H54 (cell line): Measurements from ENCODE around the gene CUX1.
A peak's percentile ranks its signal among the peaks of the same experiment; 100 is the strongest.
"Not testable (repeated sequence)": the region's sequence is repeated elsewhere in the genome, so short reads cannot be mapped to it uniquely, and the experiment has no call there.

Experiments used
- DNase-seq: peaks from one replicate; pipeline ENCODE4 v3.0.0; 2011; ENCODE audit warnings: low spot score, mixed read lengths; ENCODE audit not compliant: insufficient read length
- FAIRE-seq: peaks from 3 replicates; lab custom pipeline; 2011; peaks lifted over from hg19 to GRCh38; lab: Jason Lieb, UNC
- POLR2A ChIP-seq: IDR thresholded peaks from 2 replicates; pipeline ENCODE4 v1.6.1; 2011; ENCODE audit warnings: low read depth, mild to moderate bottlenecking, low read length

CUX1 gene

DNA sequence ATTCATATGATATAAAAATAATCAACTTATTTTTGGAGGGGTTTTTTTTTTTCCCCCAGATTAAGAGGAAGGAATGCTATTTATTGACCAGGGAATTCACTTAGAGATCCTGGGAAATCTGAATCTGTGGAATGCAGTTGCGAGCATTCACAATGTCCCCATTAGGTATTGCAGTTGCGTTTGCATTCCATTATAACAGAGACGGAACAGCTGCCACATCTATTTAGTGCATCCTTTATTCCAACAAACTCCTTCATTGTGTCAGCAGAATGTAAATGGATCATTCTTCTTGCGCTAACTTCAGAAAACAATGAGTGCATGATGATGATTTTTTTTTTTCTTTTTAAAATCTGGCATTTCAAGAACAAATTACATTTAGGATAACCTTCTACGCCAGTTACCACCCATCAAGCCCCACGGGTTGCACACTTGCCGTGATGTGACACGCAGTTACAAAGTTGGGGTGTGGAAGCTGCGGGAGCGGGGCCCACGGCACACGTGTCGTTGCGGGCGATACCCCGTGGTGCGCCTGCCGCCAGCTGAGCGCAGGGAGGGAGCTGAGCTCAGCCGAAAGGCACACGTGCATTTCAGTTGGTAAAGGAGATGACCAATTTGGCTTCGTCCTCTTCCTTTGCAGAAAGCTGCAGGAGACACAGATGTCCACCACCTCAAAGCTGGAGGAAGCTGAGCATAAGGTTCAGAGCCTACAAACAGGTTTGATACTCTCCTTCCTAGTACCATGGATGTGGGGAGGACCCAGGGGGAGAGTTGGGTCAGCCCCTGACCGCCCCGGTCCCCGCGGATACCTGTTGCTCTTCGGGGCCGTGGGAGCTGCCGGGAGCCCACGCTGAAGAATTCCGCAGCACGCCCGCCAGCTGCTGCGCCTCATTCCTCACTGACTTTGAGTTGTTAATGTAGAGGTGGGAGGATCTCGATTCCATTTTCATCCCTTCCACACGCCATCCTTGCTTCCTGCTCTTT is 293.9 kb downstream of the CUX1 start:
- TF ChIP-seq POLR2A: no peak
- FAIRE-seq: no peak
- no peak for DNase-seq

DNA sequence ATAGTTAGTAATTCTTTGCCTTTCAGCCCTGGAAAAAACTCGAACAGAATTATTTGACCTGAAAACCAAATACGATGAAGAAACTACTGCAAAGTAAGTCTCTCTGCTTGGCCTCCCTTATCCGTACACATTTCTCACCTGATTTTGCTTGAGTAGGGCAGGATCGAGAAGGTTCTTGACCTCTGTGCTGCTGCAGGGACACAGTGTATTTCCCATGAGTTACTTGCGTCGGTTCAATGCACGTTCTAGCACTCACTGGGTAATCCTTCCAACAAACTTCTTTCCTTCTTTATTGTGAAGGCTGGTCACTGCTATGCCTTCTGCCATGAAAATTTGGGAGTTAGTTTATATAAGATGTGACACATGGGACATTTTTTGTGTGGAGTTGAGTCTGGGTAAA is 297.8 kb downstream of the CUX1 start:
- FAIRE-seq (no peak), DNase-seq (no peak)
- no peak for TF ChIP-seq POLR2A

DNA sequence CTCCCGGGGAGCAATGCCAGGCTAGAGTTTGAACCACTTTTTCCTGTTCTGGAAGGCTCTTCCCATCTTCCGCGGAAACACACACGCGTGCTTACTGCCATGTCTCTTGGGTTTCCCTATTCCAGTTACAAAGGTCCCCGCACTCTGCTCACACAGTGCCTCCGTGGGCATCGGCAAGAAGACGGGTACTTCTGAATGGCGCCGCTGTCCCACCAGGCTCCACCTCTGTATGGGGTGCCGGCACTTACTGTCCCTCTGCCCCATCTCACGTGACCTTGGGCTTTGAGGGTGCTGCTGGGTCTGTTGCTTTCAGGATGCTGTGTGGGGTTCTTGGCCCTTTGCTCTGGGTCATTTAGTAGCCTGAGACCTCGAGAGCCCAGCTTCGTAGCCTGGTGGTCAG is 298.5 kb downstream of the CUX1 start:
- FAIRE-seq: no peak
- TF ChIP-seq POLR2A: no peak
- no peak for DNase-seq

DNA sequence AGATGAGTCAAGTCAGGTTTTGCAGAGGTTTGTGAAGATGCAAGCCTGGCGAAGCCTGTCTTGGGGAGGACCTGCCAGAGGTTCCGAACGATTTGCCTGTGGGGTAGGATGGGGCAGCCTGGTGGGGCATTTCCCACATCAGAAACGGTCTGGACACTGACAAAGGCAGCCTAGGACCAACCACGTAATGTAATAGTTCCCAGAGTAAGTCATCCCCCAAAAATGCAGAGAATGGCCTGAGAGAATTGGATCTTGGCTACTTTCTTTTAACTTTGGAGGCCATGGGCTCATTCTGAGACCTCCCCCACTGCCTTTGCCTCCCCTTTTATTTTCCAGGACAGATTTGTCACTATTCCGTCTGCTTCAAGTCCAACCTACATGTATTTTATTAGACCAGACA is 300.3 kb downstream of the CUX1 start:
- FAIRE-seq: no peak
- DNase-seq: peak; percentile 28
- TF ChIP-seq POLR2A: no peak

DNA sequence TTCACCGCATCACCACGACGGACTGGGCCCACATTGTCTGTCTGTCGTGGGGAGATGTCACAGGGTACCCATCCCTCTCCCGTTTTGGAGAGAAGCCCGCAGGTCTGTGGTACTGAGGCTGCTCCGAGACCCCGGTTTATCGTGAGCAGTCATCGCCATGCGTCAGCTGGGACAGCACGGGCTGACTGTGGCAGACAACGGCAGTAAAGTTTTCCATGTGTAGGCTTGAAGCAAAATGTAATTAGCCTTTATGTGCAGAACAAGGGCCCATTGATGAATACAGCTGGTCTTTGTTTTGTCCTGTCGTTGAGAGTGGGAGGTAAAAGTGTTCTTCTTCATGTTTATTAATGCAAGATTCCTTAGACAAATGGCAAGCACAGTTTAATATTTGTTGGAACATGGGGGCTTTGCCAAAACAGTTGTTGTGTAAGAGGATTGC is 301.8 kb downstream of the CUX1 start:
- no peak for FAIRE-seq
- no peak for TF ChIP-seq POLR2A
- no peak for DNase-seq

DNA sequence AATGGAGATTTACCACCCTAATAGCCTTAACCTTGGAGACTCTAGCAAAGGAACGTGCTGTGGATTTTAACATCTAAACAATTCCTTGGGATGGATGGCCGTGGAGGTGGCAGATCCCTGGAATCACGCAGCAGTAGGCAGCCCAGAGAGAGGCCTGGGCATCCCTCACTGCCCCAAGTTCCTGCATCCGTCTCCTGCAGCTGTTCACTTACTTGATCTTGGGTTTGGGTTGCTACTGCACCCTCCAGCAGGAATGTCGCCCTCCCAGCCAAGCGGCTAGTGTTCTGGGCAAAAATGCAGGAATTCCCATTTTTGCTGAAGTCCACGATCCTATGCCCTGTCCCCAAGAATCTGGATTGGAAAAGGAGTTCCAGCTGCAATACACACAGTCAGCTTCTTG is 302.5 kb downstream of the CUX1 start:
- no peak for TF ChIP-seq POLR2A
- DNase-seq (no peak), FAIRE-seq (no peak)

DNA sequence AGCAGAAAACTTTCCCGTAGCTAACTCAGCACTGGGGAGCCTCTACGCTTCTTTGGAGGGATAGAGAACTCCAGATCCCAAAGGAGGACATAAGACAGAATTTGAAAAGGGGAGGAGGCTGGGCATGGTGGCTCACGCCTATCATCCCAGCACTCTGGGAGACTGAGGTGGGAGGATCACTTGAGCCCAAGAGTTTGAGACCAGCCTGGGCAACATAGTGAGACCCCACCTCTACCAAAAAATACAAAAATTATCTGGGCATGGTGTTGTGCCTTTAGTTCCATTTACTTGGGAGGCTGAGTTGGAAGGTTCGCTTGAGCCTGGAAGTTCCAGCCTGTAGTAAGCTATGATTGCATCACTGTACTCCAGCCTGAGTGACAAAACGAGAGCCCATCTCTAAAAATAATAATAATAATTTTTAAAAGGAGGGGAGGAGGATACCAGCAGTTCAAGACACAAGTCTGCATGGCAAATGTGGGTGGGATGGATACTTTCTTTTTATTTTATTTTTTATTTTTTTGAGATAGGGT is 303.3 kb downstream of the CUX1 start:
- TF ChIP-seq POLR2A: no peak
- FAIRE-seq: no peak
- DNase-seq: no peak

DNA sequence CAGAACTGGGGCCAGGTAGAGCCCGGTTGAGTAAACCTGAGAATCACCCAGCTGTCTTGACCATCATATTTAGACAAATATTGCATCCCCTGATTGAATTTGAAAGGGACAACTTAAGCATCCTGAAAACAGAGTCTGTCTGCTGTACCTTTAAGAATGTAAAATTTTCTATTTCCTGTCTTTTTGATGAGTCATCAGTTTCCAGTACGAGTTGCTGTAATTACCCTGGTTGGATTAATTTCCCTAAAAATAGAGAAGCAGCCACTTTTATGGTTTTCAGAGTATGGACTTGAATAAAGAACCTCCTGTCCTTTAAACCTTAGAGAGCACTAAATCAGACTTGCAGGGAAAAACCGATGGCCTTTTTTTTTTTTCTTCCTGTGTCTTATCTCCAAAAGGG is 304.6 kb downstream of the CUX1 start:
- DNase-seq (peak; percentile 38), FAIRE-seq (no peak)
- TF ChIP-seq POLR2A: no peak

DNA sequence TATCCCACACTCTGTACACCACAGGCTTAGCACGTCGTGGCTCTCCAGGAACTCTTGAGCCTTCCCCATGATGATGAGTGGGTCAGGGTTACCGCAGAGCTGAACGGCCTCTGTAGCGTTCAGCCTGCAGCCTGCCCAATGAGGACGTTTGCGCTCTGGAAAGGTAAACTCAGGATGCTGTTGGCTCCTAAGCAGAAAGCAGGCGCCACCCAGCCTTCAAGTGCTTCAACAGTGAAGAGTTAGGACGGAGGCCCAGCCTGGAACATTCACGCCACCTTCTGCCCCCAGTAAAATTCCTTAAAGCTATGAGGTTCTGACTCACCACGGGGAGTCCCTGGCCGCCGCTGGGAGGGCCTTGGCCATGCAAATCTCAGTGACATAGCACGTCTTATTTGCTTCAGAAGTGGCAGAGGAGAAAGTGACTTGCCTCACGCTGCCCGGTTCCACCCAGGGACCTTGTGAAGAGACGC is 307.7 kb downstream of the CUX1 start:
- FAIRE-seq (peak; percentile 43), DNase-seq (peak; percentile 74)
- no peak for TF ChIP-seq POLR2A

DNA sequence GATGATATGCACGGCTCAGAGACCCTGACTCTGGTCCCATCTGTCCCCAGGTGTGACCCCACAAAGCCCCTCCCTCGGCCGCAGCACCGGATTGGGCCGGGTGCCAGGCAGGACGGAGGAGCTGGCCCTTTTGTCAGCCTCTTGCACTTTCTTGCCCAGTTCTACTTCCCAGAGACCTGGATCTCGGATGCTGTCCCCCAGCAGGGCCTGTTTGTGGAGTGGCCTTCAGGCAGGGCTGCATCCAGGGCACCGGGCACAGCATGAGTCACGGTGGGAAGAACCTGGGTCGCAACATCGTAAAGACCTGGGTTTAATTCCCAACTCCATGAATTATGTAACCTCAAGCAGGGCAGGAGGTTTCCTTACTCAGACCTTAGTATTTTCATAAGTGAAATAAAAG is 310.9 kb downstream of the CUX1 start:
- no peak for DNase-seq
- no peak for FAIRE-seq
- no peak for TF ChIP-seq POLR2A

DNA sequence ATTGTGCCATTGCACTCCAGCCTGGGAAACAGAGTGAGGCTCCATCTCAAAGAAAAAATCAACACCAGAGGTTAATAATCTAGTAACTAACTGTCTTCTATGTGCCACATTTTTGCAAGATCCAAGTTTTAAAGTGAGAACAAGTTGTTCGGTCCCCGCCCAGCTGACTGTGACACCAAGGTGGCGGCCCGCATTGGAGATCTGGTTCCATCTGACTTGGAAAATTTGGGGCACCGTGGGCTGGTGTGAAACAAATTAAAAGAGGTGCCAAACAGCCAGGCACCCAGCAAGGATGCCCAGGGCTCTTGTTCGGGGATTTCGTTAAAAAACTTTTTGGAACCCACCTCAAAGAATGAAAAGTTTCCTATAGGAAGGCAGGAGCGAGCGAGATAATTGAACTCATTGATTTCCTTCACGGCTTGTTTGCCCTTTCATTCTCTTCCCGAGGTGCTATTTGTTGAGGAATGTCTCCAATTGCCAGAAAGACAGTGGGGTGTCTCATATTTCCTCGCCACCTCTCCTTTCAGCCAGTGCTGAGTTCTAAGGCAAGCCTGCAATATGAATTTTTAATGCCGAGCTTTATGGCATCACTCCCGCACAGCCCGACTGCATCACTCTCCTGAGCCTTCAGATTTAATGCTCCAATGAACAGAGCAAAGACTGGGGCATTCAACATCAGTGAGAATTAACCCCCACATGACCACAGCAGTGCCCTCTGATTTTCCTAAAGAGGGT is 312.4 kb downstream of the CUX1 start:
- no peak for TF ChIP-seq POLR2A
- FAIRE-seq (no peak), DNase-seq (no peak)

DNA sequence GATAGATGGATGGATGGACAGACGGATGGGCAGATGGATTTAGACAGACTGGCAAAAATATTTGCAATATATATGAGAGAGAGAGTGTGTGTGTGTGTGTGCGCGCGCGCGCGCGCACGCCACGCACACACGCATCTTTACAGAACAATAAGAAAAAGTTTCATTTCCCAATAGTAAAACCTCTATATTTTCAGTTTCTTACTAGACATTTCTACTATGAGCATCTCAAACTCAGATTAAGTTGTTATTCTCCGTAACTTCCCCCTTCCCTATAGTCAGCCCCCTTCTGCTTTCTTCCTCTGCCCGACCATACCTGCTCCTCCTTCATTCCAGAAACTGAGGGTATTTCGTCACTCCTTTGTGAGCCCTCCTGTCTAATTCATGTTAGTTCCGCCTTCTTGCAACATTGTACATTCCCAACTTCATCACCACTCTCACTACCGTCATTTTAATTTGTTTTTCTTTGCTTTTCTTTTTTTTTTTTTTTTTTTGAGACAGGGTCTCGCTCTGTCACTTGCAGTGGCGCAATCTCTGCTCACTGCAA is 314.9 kb downstream of the CUX1 start:
- DNase-seq: no peak
- no peak for FAIRE-seq
- TF ChIP-seq POLR2A: no peak

DNA sequence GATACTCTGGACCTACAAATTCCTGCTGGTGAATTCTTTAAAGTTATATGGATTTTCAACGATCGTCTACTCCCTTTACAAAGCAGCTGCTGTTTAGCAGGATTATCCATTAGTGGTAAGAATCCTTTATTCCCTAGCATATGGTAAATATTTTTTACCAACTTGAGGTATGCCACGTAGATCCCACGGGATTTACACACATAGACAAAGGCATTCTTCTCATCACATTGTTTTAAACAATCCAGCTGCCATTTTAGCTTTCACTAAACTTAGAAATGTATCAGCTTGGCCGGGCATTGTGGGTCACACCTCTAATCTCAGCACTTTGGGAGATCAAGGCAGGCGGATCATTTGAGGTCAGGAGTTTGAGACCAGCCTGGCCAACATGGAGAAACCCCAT is 321.2 kb downstream of the CUX1 start:
- TF ChIP-seq POLR2A: no peak
- no peak for FAIRE-seq
- DNase-seq: no peak

DNA sequence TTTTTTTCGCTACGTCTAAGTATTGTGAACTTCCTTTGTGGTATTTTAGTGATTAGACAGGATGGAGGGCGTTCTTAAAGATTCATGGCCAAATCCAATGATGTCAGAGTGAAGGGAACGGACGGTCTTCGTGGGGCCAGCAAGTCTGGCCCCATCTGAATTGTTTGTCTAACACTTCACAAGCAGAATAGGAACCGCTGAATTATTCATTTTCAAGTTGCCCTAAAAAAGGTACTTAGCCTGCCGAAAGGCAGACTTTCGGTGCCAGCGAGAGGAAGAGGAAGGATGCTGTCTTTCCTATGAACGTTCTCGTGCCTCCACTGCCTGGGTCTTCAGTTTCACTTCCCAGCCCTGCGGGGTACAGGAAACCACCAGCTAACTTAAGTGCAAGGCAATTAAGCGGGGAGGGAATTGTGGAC is 323.5 kb downstream of the CUX1 start:
- DNase-seq (no peak), FAIRE-seq (no peak)
- no peak for TF ChIP-seq POLR2A

DNA sequence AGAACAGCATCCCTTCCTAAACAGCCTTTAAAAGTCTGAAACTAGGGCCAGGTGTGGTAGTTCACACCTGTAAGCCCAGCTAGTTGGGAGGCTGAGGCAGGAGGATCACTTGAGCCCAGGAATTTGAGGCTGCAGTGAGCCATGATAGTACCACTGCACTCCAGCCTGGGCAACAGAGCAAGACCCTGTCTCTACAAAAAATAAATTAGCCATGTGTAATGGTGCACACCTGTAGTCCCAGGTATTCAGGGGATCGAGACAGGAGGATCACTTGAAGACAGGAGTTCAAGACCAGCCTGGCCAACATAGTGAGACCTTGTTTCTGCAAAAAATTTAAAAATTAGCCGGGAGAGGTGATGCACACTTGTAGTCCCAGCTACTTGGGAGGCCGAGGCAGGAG is 325.0 kb downstream of the CUX1 start:
- FAIRE-seq: not testable (repeated sequence)

More for the DNA sequence above, 325.0 kb downstream of the CUX1 start:
- DNase-seq: not testable (repeated sequence)
